ENCODE results near the gene ACTG2. TPM values are rescaled to one million over a fixed set of nuclear protein-coding genes. Genes with fewer than 3 reads are reported as not detected.

The ACTG2 gene
- total RNA-seq, 1 experiment from 2014 or later: 1.5 TPM

GRCh38 chr2:73856214-73856613 is 36.6 kb upstream of the ACTG2 start:
- Histone ChIP-seq H3K9me3 (ENCODE audit: control insufficient read depth, low read depth, low read length) (no peaks in the 10 kb centered on the region), H2BK20ac (ENCODE audit: low read depth, low read length, poor library complexity, severe bottlenecking) (no peak overlapping the region), H3K18ac (ENCODE audit: insufficient read length, low read depth, low read length) (no peak overlapping the region), H3K4me2 (ENCODE audit: insufficient read depth, insufficient read length, low read length) (no peak overlapping the region), H2BK120ac (ENCODE audit: low read depth, low read length, poor library complexity, severe bottlenecking) (no peak overlapping the region), H2AK5ac (ENCODE audit: insufficient read length, low read length) (no peak overlapping the region), H3K14ac (ENCODE audit: insufficient read depth, low read length) (no peak overlapping the region), H3K27me3 (ENCODE audit: insufficient read depth, low read length) (no peaks in the 10 kb centered on the region), H2AFZ (ENCODE audit: low read length) (no peak overlapping the region), H4K91ac (ENCODE audit: insufficient read length, low read depth, low read length) (no peak overlapping the region), H3K23ac (ENCODE audit: insufficient read length, low read depth, low read length) (no peak overlapping the region), H4K20me1 (ENCODE audit: control insufficient read depth, insufficient read depth, insufficient read length) (no peaks in the 10 kb centered on the region), H3K79me2 (ENCODE audit: insufficient read depth, low read length) (no peaks in the 10 kb centered on the region), H3K79me1 (ENCODE audit: insufficient read depth, low read depth, low read length, poor library complexity, severe bottlenecking) (no peaks in the 10 kb centered on the region), H3K23me2 (ENCODE audit: insufficient read length, low read depth, low read length, poor library complexity, severe bottlenecking) (no peaks in the 10 kb centered on the region), H3K4me1 (ENCODE audit: insufficient read depth, low read length) (no peaks in the 10 kb centered on the region), H3K56ac (ENCODE audit: insufficient read length, low read depth, low read length) (no peak overlapping the region), H3K4ac (ENCODE audit: low read depth, low read length) (no peak overlapping the region), H2BK15ac (ENCODE audit: low read depth, low read length) (no peak overlapping the region), H4K8ac (replicated peaks; ENCODE audit: insufficient read length, low read depth, low read length) (no peak overlapping the region), H4K5ac (ENCODE audit: insufficient read length, low read depth, low read length) (no peak overlapping the region), H3K27ac (ENCODE audit: insufficient read length, low read depth, low read length) (no peak overlapping the region), H2BK5ac (ENCODE audit: insufficient read length, low read length) (no peak overlapping the region), H3T11ph (ENCODE audit: low read length) (no peak overlapping the region), H3K9ac (ENCODE audit: extremely low read depth, insufficient read length, low read length) (no peak overlapping the region), H2BK12ac (ENCODE audit: insufficient read length, low read depth, low read length) (no peak overlapping the region)
- no peak for TF ChIP-seq CTCF (conservative IDR thresholded peaks at IDR 0.05)
- H3K4me1 Mint-ChIP-seq: no peaks in the 10 kb centered on the region
- no peaks in the 10 kb centered on the region for H3K9me3 Mint-ChIP-seq
- DNase-seq: no peak
- peaks cover 30 to 59% (median 51%) of the 10 kb centered on the region in 3 experiments; a peak in 6 of 7 replicates for H3K36me3 Mint-ChIP-seq (ENCODE audit: insufficient read depth in 1 of 3, low read depth in 3 of 3)
- H3K27me3 Mint-ChIP-seq (ENCODE audit: low read depth): no peaks in the 10 kb centered on the region
- H3K27ac Mint-ChIP-seq: no peak overlapping the region
- no peak overlapping the region for H3K4me3 Mint-ChIP-seq

Measured in H9 (cell line).